T-cell (primary cell): ENCODE measurements around the gene ZNF414. TPM values are rescaled to one million over a fixed set of nuclear protein-coding genes. Genes with fewer than 3 reads are reported as not detected.

Experiments used
- ATAC-seq, 4 experiments: fragments of 200-7000 bp in 3 of 4; fragments of 150-1000 bp in 1 of 4; cut with Tn5 transposase; replicated peaks in 1 of 4; 1 replicate in 3 of 4; 2 replicates in 1 of 4; pipeline ENCODE4 v1.10.0; 2021; ENCODE audit warnings: moderate library complexity in 3 of 4, mild to moderate bottlenecking in 2 of 4, moderate number of reproducible peaks in 1 of 4
- CTCF ChIA-PET, 2 donors: fragments of 300-600 bp; sonication (Branson Sonifier 250); formaldehyde crosslinking; loops; one replicate each; lab custom pipeline; 2022; ENCODE audit warnings: antibody characterized with exemption in 2 of 2; lab: Charles Lee
- POLR2A ChIA-PET, 2 donors: fragments of 300-600 bp; sonication (Branson Sonifier 250); formaldehyde crosslinking; loops; one replicate each; lab custom pipeline; 2022; ENCODE audit warnings: antibody characterized with exemption in 2 of 2; lab: Charles Lee
- DNase-seq, 35 experiments: peaks; one replicate each; pipeline versions ENCODE4 v3.0.0 to v3.0.0-alpha.2; 2013 to 2023
- H3K27ac ChIP-seq: one replicate; pipeline ENCODE4 v1.5.1; 2013; ENCODE audit warnings: low read length
- H3K27me3 ChIP-seq, 2 experiments: replicated peaks in 1 of 2; 1 replicate in 1 of 2; 2 replicates in 1 of 2; pipeline versions ENCODE4 v1.6.1 to v1.7.0; 2013; ENCODE audit warnings: low read length in 1 of 2, mixed read lengths in 1 of 2; ENCODE audit not compliant: control insufficient read depth in 2 of 2, insufficient read depth in 2 of 2; ENCODE audit errors: extremely low read depth in 1 of 2
- H3K36me3 ChIP-seq, 2 donors: 1 replicate in 1 of 2; 2 replicates in 1 of 2; pipeline versions ENCODE4 v1.6.1 to v1.7.0; 2013; ENCODE audit warnings: low read length in 1 of 2; ENCODE audit not compliant: control insufficient read depth in 2 of 2, insufficient read depth in 1 of 2; ENCODE audit errors: extremely low read depth in 1 of 2
- H3K4me1 ChIP-seq, 2 experiments: 1 replicate in 1 of 2; 2 replicates in 1 of 2; pipeline versions ENCODE4 v1.6.1 to v1.7.0; 2013; ENCODE audit warnings: low read length in 2 of 2, mixed read lengths in 1 of 2; ENCODE audit not compliant: insufficient read depth in 2 of 2, control insufficient read depth in 1 of 2; ENCODE audit errors: extremely low read depth in 1 of 2
- H3K4me3 ChIP-seq, 2 donors: 1 replicate in 1 of 2; 2 replicates in 1 of 2; pipeline versions ENCODE4 v1.5.1 to v1.7.0; 2013; ENCODE audit warnings: mild to moderate bottlenecking in 2 of 2, low read length in 1 of 2, moderate library complexity in 1 of 2; ENCODE audit not compliant: control insufficient read depth in 1 of 2; ENCODE audit errors: extremely low read depth in 1 of 2
- H3K9me3 ChIP-seq: 2 replicates; pipeline ENCODE4 v1.7.0; 2013
- H3K27ac Mint-ChIP-seq, 2 donors: one replicate each; pipeline ENCODE4 v1.8.0; 2020 to 2021; ENCODE audit warnings: mild to moderate bottlenecking in 2 of 2, mixed read lengths in 2 of 2
- H3K27me3 Mint-ChIP-seq, 2 donors: one replicate each; pipeline ENCODE4 v1.8.0; 2021 to 2022; ENCODE audit warnings: mixed read lengths in 2 of 2
- H3K36me3 Mint-ChIP-seq: one replicate; pipeline ENCODE4 v1.8.0; 2021; ENCODE audit warnings: mixed read lengths
- H3K4me1 Mint-ChIP-seq, 3 donors: one replicate each; pipeline ENCODE4 v1.8.0; 2020 to 2022; ENCODE audit warnings: mixed read lengths in 3 of 3, mild to moderate bottlenecking in 1 of 3
- H3K4me3 Mint-ChIP-seq, 3 donors: one replicate each; pipeline ENCODE4 v1.8.0; 2020 to 2022; ENCODE audit warnings: mild to moderate bottlenecking in 3 of 3, mixed read lengths in 3 of 3, moderate library complexity in 3 of 3
- H3K9me3 Mint-ChIP-seq, 3 donors: one replicate each; pipeline ENCODE4 v1.8.0; 2020 to 2022; ENCODE audit warnings: mixed read lengths in 3 of 3
- WGBS: methylation state at CpG from one replicate; pipeline ENCODE4 v1.1.5; 2013; ENCODE audit warnings: missing lambda C conversion rate; ENCODE audit not compliant: insufficient coverage; 5-methylcytosine and 5-hydroxymethylcytosine counted together
- total RNA-seq, 35 experiments: library from RNA in 6 of 35; stranded (reverse) in 6 of 35; fragments of 120-200 nt in 1 of 35; gene quantifications; one replicate each; pipeline versions ENCODE4 v1.2.1 to v1.2.4 and lab custom pipeline; 2013 to 2026

ZNF414 gene
- total RNA-seq, 5 donors from 2014 or later (not counting 1 experiment from before 2014, with no cell fraction given): 34.4 to 78.6 (median 67.2) TPM

GRCh38 chr19:8469613-8470368, 44.2 kb downstream of the ZNF414 start:
- H3K27ac Mint-ChIP-seq: peak overlapping the region in 1 of 2 donors; percentile 36
- no peaks in the 10 kb centered on the region for H3K27me3 Mint-ChIP-seq
- ChIA-PET CTCF (no interaction called here), POLR2A (interaction anchor here in 1 of 2 donors (1.4 kb wide), 1 partner anchor 8 kb away, joined by 3 read pairs; no protein-coding TSS in a partner anchor)
- Histone ChIP-seq H3K27me3 (no peaks in the 10 kb centered on the region), H3K27ac (no peak overlapping the region), H3K9me3 (no peaks in the 10 kb centered on the region), H3K36me3 (peaks cover 23 to 95% of the 10 kb centered on the region in 2 donors), H3K4me1 (no peaks in the 10 kb centered on the region), H3K4me3 (no peak overlapping the region)
- H3K36me3 Mint-ChIP-seq: peaks cover 71% of the 10 kb centered on the region
- H3K9me3 Mint-ChIP-seq: no peaks in the 10 kb centered on the region
- no peak for DNase-seq
- WGBS: 96% methylated on average over 8 of the region's 13 CpGs
- peak in 1 of 4 experiments; percentile 15 for ATAC-seq
- H3K4me3 Mint-ChIP-seq: no peak overlapping the region
- H3K4me1 Mint-ChIP-seq: peaks cover 32 to 37% (median 33%) of the 10 kb centered on the region in 3 donors

GRCh38 chr19:8468761-8469373, 45.1 kb downstream of the ZNF414 start:
- WGBS: 78% methylated on average over 3 of the region's 8 CpGs
- Histone ChIP-seq H3K27ac (no peak overlapping the region), H3K36me3 (peaks cover 26 to 95% of the 10 kb centered on the region in 2 donors), H3K4me1 (no peaks in the 10 kb centered on the region), H3K4me3 (no peak overlapping the region), H3K9me3 (no peaks in the 10 kb centered on the region), H3K27me3 (no peaks in the 10 kb centered on the region)
- Mint-ChIP-seq H3K4me3 (no peak overlapping the region), H3K27me3 (no peaks in the 10 kb centered on the region), H3K27ac (peak overlapping the region; percentile 36 to 65), H3K9me3 (no peaks in the 10 kb centered on the region), H3K4me1 (peaks cover 27 to 38% (median 28%) of the 10 kb centered on the region in 3 donors), H3K36me3 (peaks cover 71% of the 10 kb centered on the region)
- ATAC-seq: no peak
- ChIA-PET CTCF (no interaction called here), POLR2A (no interaction called here)
- no peak for DNase-seq

DNA sequence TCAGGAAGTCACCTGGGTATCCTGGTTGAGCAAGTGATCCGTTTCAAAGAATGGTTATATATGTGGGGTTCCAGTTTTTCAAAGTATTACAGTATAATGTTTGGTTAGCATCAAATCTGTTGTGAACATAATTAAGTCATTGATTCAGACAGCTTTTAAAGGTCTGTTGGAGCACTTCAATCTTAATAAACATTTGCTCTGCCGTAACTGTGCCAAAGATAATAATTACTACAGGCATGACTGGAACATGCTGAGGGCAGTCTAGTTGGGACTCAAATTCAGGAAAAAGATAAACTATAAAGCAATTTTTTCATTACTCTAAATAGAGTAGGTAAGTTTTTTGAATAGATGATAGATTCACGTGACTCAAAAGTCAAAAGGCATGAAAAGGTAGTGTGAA, 45.8 kb downstream of the ZNF414 start:
- Mint-ChIP-seq H3K27me3 (no peaks in the 10 kb centered on the region), H3K27ac (no peak overlapping the region)

GRCh38 chr19:8466018-8466417, 47.9 kb downstream of the ZNF414 start:
- Mint-ChIP-seq H3K27ac (peak overlapping the region in 1 of 2 donors; percentile 24), H3K27me3 (no peaks in the 10 kb centered on the region), H3K4me1 (peaks cover 38 to 52% (median 41%) of the 10 kb centered on the region in 3 donors), H3K36me3 (peaks cover 78% of the 10 kb centered on the region), H3K4me3 (no peak overlapping the region), H3K9me3 (no peaks in the 10 kb centered on the region)
- H3K4me3 ChIP-seq: no peak overlapping the region
- CTCF ChIA-PET: no interaction called here
- no peaks in the 10 kb centered on the region for H3K27me3 ChIP-seq
- DNase-seq: no peak
- POLR2A ChIA-PET: no interaction called here
- peaks cover 0 to 5% of the 10 kb centered on the region in 2 experiments for H3K4me1 ChIP-seq
- H3K36me3 ChIP-seq: peaks cover 31 to 93% of the 10 kb centered on the region in 2 donors
- 98% methylated on average over 4 of the region's 4 CpGs for WGBS
- no peak for ATAC-seq
- no peak overlapping the region for H3K27ac ChIP-seq
- H3K9me3 ChIP-seq: no peaks in the 10 kb centered on the region

More for the DNA sequence above, 45.8 kb downstream of the ZNF414 start:
- Mint-ChIP-seq H3K4me1 (peaks cover 25 to 35% (median 27%) of the 10 kb centered on the region in 3 donors), H3K36me3 (peaks cover 72% of the 10 kb centered on the region), H3K9me3 (no peaks in the 10 kb centered on the region), H3K4me3 (no peak overlapping the region)
- CTCF ChIA-PET: no interaction called here
- Histone ChIP-seq H3K36me3 (peaks cover 29 to 97% of the 10 kb centered on the region in 2 donors), H3K27me3 (no peaks in the 10 kb centered on the region), H3K27ac (no peak overlapping the region), H3K9me3 (no peaks in the 10 kb centered on the region), H3K4me1 (no peaks in the 10 kb centered on the region), H3K4me3 (no peak overlapping the region)
- POLR2A ChIA-PET: no interaction called here
- no peak for DNase-seq
- WGBS: 86% methylated on average over 1 of the region's 3 CpGs
- ATAC-seq: no peak

DNA sequence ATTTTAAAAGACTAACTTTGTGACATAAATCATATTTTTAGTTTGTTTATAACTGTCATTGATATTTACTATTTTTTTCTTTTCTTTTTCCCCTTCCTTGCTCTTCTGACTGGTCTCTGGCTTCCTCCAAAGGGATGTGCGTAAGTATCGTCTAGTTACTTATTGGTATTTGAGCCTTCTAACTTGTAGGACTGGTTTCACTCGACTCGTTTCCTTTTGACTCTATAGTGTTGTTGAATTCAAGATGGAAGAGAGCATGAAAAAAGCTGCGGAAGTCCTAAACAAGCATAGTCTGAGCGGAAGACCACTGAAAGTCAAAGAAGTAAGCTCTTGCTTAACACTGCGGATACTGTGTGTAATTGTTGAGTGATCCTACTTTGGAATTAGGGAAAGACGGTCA, 50.6 kb downstream of the ZNF414 start:
- no peak overlapping the region for H3K4me3 ChIP-seq
- whole genome bisulfite sequencing: 95% methylated on average over 5 of the region's 8 CpGs
- H3K9me3 ChIP-seq: no peaks in the 10 kb centered on the region
- H3K4me1 ChIP-seq: peaks cover 0 to 12% of the 10 kb centered on the region in 2 experiments
- Mint-ChIP-seq H3K4me1 (peaks cover 55 to 70% (median 59%) of the 10 kb centered on the region in 3 donors), H3K4me3 (no peak overlapping the region), H3K27me3 (no peaks in the 10 kb centered on the region), H3K36me3 (peaks cover 61% of the 10 kb centered on the region), H3K27ac (no peak overlapping the region), H3K9me3 (no peaks in the 10 kb centered on the region)
- POLR2A ChIA-PET: no interaction called here
- H3K27ac ChIP-seq: no peak overlapping the region
- no peaks in the 10 kb centered on the region for H3K27me3 ChIP-seq
- DNase-seq (no peak), ATAC-seq (no peak)
- H3K36me3 ChIP-seq: peaks cover 19 to 75% of the 10 kb centered on the region in 2 donors
- CTCF ChIA-PET: no interaction called here

DNA sequence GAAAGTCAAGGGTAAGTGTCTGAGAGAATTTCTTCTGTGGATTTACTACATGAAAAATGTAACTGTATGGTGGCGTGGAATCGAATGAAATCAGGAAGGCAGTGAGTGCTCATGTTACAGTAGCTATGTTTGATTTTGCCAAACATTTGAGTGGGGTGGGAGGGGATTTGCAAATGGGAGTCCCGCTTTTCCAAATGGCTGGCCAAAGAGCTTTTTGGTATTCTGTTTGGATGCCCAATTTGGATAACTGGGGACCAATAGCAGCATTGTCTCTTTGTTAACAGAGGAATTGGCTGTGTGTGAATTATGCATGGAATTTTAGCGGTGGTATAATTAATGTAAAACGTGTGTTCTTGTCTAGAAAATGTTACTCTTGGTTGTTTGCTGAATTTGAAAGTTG, 51.4 kb downstream of the ZNF414 start:
- Mint-ChIP-seq H3K4me3 (no peak overlapping the region), H3K27me3 (no peaks in the 10 kb centered on the region), H3K9me3 (no peaks in the 10 kb centered on the region), H3K36me3 (peaks cover 58% of the 10 kb centered on the region), H3K27ac (no peak overlapping the region), H3K4me1 (peaks cover 60 to 72% (median 63%) of the 10 kb centered on the region in 3 donors)
- no peak for ATAC-seq
- CTCF ChIA-PET: no interaction called here
- Histone ChIP-seq H3K4me3 (no peak overlapping the region), H3K27me3 (no peaks in the 10 kb centered on the region), H3K27ac (no peak overlapping the region), H3K9me3 (no peaks in the 10 kb centered on the region), H3K36me3 (peaks cover 17 to 75% of the 10 kb centered on the region in 2 donors), H3K4me1 (peaks cover 2 to 14% of the 10 kb centered on the region in 2 experiments)
- POLR2A ChIA-PET: interaction anchor here in 1 of 2 donors (1.3 kb wide), 1 partner anchor 8 kb away, joined by 3 read pairs; no protein-coding TSS in a partner anchor
- 94% methylated on average over 3 of the region's 5 CpGs for WGBS
- no peak for DNase-seq
